H7 (cell line): ENCODE data around the gene MLH3. TPM values are rescaled to one million over a fixed set of nuclear protein-coding genes. Genes with fewer than 3 reads are reported as not detected.

Source experiments
- DNase-seq: peaks from one replicate; pipeline ENCODE4 v3.0.0; 2012
- H3K27me3 ChIP-seq: 2 replicates; pipeline ENCODE4 v1.6.0; 2011; ENCODE audit warnings: mild to moderate bottlenecking, low read length; ENCODE audit not compliant: control insufficient read depth, insufficient read depth
- H3K36me3 ChIP-seq: replicated peaks from 2 replicates; pipeline ENCODE4 v1.5.1; 2011; ENCODE audit warnings: low read length; ENCODE audit not compliant: control insufficient read depth, insufficient read depth
- H3K4me3 ChIP-seq: 2 replicates; pipeline ENCODE4 v1.5.1; 2011; ENCODE audit warnings: low read depth, mild to moderate bottlenecking, control low read depth, low read length, moderate library complexity; ENCODE audit not compliant: insufficient read depth
- total RNA-seq: library from RNA; depleted of rRNA; stranded (reverse); fragments of >200 nt; shearing (Covaris generic); gene quantifications from 2 replicates; pipeline ENCODE4 v1.2.3, GENCODE V29; 2014; rRNA removed

Gene MLH3
- total RNA-seq = 13.2 and 21.1 TPM in 2 replicates

DNA sequence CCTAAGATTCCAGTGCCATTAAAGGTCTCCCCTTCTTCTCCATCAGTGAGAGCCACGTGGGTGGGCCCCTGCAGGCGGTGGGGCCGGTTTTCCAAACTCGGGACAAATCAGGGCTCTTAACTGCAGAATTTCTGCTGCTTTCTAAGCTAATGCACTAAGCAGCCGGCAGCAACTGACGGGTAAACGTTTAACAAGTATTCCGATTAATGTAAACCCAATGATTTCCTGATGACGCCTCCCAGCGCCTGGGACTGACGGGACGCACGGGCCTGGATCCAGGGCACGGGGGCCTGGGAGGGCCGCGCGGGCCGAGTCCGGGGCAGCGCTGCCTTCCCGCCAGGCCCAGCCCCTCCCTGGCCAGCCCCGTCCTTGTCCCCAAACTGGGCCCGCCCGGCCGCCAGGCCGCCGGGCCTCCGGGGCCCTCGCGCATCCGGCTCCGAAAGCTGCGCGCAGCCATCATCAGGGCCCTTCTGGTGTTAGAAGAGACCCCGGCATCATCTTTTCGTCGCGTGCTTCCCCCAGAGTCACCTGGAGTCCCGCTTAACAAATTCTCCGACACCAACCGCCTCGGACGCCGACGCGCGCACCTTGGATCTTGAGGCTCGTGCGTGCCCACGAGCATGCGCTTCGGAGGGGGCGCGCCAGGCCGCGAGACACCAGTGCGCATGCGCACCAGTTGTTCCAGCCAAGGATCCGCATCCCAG is at the start of gene MLH3:
TSS of gene MLH3 (minus strand) at position 616 of the 704 bp plus-strand sequence. CDS start 1,812 bp downstream, outside the sequence.
- DNase-seq = peak; percentile 95
- Histone ChIP-seq H3K36me3 (no peaks in the 10 kb centered on the region), H3K27me3 (no peaks in the 10 kb centered on the region), H3K4me3 (peak within 1 kb of the TSS; percentile 71)

DNA sequence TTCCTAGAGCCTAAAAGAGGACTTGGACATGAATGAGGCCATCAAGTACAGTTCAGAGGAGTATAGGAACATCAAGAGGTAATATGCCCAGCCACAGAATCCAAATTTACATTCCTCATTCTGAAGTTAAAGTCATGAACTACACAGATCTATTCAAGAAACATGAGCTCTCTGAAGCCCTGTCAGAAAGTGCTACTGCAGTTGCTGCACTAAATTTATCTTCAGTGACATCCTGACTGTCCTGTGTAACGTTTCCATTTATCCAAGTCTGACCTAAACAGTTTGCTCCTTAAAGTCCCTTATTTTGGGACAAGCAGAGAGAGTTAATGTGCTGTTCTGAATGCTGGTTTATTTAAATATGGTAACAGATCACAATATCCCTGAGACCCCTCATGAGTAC is 47.4 kb upstream of the MLH3 start:
- Histone ChIP-seq H3K27me3 (no peaks in the 10 kb centered on the region), H3K4me3 (no peak overlapping the region), H3K36me3 (peaks cover 8% of the 10 kb centered on the region)
- DNase-seq = no peak

DNA sequence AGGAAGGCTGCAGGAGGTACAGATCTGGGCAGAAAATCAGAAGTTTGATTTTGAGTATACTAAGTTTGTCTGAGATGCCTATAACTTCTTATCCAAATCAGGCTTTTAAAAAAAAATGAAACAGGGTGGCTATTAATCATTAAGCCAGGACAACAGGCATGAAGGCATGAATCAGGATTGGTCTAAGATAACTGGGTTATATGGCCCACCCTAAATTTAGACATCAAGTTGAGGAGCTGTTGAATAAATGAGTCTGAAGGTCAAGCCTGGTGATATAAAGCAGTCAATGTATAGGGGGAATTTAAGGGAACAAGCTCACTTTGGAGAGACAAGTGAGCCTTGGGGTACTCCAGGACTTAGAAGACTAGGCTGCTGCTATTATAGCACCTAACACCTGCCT is 46.9 kb upstream of the MLH3 start:
- no peak overlapping the region for H3K4me3 ChIP-seq
- H3K27me3 ChIP-seq = no peaks in the 10 kb centered on the region
- peaks cover 8% of the 10 kb centered on the region for H3K36me3 ChIP-seq
- no peak for DNase-seq

DNA sequence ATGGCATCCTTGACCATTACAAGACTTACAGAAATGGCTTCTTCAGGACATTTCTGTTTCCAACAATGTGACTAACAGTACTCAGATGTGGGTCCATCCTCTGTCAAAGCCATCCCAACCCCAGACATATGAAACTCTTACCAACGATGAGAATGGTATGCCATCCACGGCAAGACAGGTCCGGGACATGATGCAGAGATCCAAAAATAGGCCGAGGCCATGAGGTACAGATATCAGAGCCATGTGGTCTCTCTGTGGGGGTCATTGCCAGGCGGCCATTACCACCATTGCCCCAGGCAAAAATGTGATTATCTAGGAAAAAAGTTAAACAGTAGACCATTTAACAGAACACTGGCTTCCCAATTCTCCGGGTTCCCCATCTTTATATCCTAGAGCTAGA is 45.7 kb upstream of the MLH3 start:
- no peaks in the 10 kb centered on the region for H3K27me3 ChIP-seq
- H3K36me3 ChIP-seq = peaks cover 8% of the 10 kb centered on the region
- DNase-seq = no peak
- no peak overlapping the region for H3K4me3 ChIP-seq

DNA sequence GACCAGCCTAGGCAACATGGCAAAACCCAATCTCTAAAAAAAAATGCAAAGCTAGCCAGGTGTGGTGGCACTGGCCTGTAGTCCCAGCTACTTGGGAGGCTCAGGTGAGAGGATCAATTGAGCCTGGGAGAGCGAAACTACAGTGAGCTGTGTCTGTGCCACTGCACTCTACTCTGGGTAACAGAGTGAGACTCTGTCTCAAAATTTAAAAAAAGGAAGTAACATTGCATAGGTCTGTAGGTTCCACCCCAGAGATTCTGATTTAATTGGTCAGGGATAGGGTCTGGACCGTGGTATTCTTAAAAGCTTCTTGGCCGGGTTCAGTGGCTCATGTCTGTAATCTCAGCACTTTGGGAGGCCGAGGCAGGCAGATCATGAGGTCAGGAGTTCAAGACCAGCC is 44.4 kb upstream of the MLH3 start:
- peaks cover 11% of the 10 kb centered on the region for H3K36me3 ChIP-seq
- H3K4me3 ChIP-seq = no peak overlapping the region
- no peaks in the 10 kb centered on the region for H3K27me3 ChIP-seq
- no peak for DNase-seq

DNA sequence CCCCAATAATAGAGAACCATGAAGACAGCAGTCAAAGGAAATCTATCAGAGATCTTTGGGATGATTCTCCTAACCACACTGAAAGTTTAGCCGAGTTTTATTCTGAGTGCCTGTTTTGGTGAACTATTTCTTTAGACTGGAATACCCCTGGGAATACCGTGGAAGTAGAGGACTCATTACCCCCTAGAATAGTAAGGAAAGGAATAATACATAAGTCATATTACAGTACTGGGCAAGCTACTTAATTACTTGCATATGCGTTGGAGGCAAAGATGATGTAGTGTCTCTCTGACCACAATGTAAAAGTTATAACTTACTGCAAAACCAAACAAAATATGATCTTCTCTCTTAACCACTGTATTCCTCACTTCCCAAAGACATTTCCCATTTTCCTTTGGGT is 43.6 kb upstream of the MLH3 start:
- Histone ChIP-seq H3K36me3 (peaks cover 9% of the 10 kb centered on the region), H3K27me3 (no peaks in the 10 kb centered on the region), H3K4me3 (no peak overlapping the region)
- no peak for DNase-seq

DNA sequence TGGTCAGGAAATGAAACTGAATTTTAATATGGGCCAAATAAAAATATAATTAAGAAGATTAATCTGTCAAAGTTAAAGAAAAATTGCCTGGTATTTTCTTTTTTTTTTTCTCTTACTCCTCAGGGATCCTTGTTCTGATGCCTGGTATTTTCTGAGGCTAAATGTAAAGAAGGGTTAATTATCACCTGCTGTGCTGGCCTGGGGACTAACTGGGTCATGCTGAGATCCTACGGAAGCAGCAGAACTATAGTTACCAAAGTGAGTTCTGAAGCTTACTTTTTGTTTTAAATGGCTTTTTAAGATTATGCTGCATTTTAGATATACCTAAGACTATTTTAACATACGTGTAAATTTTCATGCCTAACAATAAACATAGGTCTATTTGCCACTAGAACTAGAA is 41.4 kb upstream of the MLH3 start:
- no peaks in the 10 kb centered on the region for H3K27me3 ChIP-seq
- peak; percentile 52 for DNase-seq
- H3K36me3 ChIP-seq = peaks cover 14% of the 10 kb centered on the region
- H3K4me3 ChIP-seq = no peak overlapping the region

DNA sequence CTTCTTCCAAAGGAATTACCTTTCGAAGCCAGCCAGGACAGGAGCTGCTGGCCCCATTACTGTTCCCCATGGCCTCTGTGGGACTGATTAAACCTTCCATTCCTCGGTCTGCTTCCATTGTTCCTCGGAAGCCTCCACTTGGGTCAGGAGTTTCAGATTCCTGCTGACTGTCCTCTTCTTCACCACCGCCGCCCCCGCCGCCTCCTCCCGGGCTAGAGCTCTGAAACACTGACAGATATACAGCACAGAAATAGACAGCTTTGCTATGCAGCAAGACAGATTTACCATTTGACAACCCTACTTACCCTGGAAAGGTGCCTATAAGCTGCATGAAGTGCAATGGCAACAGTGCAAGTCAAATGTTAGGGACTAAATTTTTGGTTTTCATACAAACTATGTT is 40.0 kb upstream of the MLH3 start:
- H3K27me3 ChIP-seq = no peaks in the 10 kb centered on the region
- DNase-seq = no peak
- H3K4me3 ChIP-seq = no peak overlapping the region
- peaks cover 14% of the 10 kb centered on the region for H3K36me3 ChIP-seq

DNA sequence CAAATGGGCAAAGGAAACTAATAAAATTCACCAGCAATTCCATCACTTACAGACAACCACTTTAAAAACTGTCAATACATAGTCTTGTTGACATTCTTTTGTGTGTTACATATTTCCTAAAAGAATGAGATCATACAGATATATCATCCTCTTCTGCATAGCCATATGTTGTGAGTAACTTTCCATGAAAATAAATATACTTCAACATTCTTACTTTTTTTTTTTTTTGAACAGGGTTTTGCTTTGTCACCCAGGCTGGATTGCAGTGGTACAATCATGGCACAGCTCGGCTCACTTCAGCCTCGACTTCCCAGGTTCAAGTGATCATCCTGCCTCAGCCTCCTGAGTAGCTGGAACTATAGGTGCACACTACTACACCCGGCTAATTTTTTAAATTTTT is 39.1 kb upstream of the MLH3 start:
- H3K27me3 ChIP-seq = no peaks in the 10 kb centered on the region
- H3K36me3 ChIP-seq = peaks cover 14% of the 10 kb centered on the region
- DNase-seq = no peak
- H3K4me3 ChIP-seq = no peak overlapping the region

DNA sequence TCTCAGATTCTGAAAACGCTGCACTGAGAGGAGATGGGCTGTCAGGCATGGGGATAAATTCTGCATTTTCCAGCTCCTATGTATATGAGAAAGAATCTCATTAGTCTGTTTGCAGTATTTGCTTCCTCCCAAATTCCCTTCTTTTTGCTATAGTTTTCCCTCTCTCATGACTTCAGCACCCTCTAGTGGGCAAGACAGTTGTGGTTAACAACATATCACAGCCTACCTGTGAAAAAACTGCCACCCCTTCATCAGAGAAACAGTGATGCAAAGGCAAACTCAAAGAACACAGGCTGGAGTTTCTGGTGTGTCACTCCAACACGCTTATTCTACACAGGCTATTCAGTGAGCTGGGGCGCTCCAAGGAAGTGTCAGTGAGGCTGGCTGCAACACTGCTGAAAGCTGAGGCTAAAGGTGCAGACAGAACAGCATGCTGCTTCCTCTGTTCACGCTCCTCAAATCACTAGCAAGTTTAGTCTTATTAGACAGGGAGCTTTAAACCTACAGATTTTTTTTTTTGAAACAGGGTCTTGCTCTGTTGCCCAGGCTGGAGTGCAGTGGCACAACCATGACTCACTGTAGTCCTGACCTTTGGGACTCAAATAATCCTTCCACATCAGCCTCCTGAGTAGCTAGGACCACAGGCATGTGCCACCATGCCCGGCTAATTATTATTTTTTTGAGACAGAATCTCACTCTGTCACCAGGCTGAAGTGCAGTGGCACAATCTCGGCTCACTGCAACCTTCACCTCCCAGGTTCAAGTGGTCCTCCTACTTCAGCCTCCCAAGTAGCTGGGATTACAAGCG is 37.5 kb upstream of the MLH3 start:
- Histone ChIP-seq H3K36me3 (peaks cover 19% of the 10 kb centered on the region), H3K27me3 (no peaks in the 10 kb centered on the region), H3K4me3 (no peak overlapping the region)
- peak; percentile 66 for DNase-seq

DNA sequence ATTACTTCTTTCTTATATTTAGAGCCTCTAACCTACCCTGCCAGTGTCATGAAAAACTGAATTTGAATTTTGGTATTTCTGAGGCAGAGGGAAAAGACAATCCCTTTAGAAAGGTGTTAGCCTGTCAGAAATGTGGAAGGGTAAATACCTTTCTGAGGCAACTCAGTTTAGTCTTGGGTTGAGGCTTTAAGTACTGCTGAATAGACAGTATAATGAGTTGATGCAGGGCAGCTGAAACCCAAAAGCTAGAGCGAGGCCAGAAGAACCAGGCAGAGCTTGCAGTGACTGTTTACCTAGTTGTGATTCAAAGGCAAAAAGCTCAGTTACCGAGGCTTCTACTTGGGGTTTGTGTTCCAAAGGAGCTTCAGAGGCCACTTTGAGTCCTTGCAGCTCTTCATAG is 36.9 kb upstream of the MLH3 start:
- no peak for DNase-seq
- H3K36me3 ChIP-seq = peaks cover 19% of the 10 kb centered on the region
- no peaks in the 10 kb centered on the region for H3K27me3 ChIP-seq
- no peak overlapping the region for H3K4me3 ChIP-seq

DNA sequence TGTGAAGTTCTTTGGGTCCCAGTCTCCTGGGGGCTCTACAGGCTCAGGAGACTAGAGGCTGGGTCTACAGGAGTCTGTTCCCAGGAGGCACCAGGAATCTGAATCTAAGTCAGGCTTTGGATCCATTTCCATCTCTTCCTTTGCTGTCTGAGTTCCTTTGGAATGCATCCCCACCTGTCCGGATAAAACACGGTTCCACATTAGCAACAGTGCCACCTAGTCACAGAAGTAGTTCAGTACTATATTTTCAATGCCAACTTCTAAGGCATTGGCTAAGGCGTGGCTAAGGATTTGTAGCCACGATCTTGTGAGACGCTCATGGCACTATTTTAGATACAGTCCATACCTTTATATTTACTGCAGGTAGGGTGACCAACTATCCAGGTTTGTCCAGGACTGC is 33.2 kb upstream of the MLH3 start:
- DNase-seq = no peak
- no peaks in the 10 kb centered on the region for H3K27me3 ChIP-seq
- peaks cover 17% of the 10 kb centered on the region for H3K36me3 ChIP-seq
- no peak overlapping the region for H3K4me3 ChIP-seq

DNA sequence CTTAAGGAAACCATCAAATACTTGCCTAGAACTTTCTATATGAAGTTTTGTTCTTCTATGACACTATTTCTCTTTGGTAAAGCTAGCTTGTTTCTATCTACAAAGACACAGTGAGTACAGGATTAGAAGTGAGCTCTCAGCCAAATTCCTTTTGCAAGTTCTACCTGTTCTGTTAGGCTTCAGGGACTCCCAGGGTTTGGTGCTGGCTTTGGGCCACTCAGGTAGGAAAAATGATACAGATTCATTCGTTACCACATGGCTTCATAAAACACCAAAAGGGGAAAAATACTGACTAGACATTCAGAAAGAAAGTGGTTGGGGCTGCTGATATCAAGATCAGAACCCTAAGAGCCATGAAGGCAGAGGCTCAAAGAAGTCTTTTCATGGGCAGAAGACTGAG is 32.0 kb upstream of the MLH3 start:
- H3K27me3 ChIP-seq = no peaks in the 10 kb centered on the region
- peaks cover 15% of the 10 kb centered on the region for H3K36me3 ChIP-seq
- H3K4me3 ChIP-seq = no peak overlapping the region
- DNase-seq = no peak

DNA sequence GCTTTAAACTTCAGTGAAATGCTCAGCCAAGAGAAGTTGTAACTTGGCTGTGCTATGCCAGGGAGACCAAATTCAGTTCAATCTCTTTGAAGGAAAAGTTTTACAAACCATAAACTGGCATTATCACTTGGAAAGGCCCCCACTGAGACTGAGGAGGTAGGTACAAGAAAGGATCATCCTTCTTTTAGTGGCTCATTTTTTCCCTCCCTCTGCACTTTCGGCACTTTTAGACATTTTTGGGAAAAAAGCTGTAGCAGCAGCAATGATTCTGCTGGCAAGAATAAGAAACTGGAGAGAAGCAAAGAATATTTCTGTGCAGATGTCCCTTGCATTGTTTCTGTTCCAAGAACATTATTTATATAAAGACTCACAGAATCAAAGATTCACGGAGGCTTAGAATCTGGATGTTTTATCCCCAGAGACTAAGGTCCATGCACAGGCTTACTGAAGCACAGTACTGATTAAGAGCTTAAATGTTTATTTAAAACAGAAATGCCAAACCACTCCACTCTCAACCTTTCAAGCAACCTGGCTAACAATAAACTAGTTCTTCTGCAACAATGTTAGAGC is 30.5 kb upstream of the MLH3 start:
- Histone ChIP-seq H3K36me3 (peaks cover 7% of the 10 kb centered on the region), H3K27me3 (no peaks in the 10 kb centered on the region), H3K4me3 (no peak overlapping the region)
- no peak for DNase-seq

DNA sequence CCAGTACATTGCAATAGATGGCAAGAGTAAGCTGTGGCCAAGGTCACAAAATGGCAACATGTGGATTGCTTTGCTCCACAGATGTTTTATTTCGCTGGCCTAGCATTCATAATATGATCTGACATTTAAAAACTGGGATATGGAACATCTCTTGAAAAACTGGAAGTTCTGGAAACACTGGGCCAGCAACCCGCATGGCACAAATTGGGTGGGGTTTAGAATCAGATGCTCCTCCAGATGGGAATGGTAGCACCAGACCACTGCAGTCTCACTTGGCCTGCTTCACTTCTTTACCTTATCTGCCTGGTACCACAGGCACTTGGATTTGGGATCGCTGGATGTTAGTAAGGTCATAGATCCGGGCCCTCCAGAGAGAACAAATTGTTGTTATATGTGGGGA is 28.3 kb upstream of the MLH3 start:
- DNase-seq = no peak
- H3K4me3 ChIP-seq = no peak overlapping the region
- H3K36me3 ChIP-seq = peaks cover 5% of the 10 kb centered on the region
- H3K27me3 ChIP-seq = no peaks in the 10 kb centered on the region
